Measurements from ENCODE around the gene SEMA6B. TPM values are rescaled to one million over a fixed set of nuclear protein-coding genes. Genes with fewer than 3 reads are reported as not detected.

The SEMA6B gene
- total and polyA plus RNA-seq, 12 donors = 3.4 to 27.9 (median 9.4) TPM

GRCh38 chr19:4499318-4499717 lies 60.2 kb downstream of the SEMA6B start:
- intact Hi-C loops (cut with DNase I) = no loop called here
- WGBS, 2 donors = 96% methylated on average over 23 of the region's 23 CpGs
- H3K4me1 ChIP-seq = no peaks in the 10 kb centered on the region

GRCh38 chr19:4498694-4499093 lies 60.8 kb downstream of the SEMA6B start:
- no peak overlapping the region for H3K27ac ChIP-seq
- peaks cover 0 to 100% (median 53%) of the 10 kb centered on the region in 9 donors for H3K36me3 ChIP-seq
- intact Hi-C loops (cut with DNase I) = no loop called here
- no peak for ATAC-seq
- H3K9me3 ChIP-seq = no peaks in the 10 kb centered on the region
- no peak for TF ChIP-seq CTCF (IDR thresholded peaks at IDR 0.05)
- no peaks in the 10 kb centered on the region for H3K27me3 ChIP-seq
- H3K4me1 ChIP-seq = no peaks in the 10 kb centered on the region
- 94 to 97% methylated on average over 12 of the region's 12 CpGs for WGBS, 2 donors
- no peak for DNase-seq
- no peak overlapping the region for H3K4me3 ChIP-seq

More at GRCh38 chr19:4499318-4499717, 60.2 kb downstream of the SEMA6B start:
- DNase-seq = no peak
- H3K27me3 ChIP-seq = no peaks in the 10 kb centered on the region
- H3K9me3 ChIP-seq = no peaks in the 10 kb centered on the region
- ATAC-seq = no peak
- TF ChIP-seq CTCF (IDR thresholded peaks at IDR 0.05) = no peak
- peaks cover 0 to 100% (median 52%) of the 10 kb centered on the region in 9 donors for H3K36me3 ChIP-seq
- H3K4me3 ChIP-seq = no peak overlapping the region
- H3K27ac ChIP-seq = no peak overlapping the region

- H3K4me3 ChIP-seq = no peak overlapping the region
- ATAC-seq = no peak
- H3K9me3 ChIP-seq = no peaks in the 10 kb centered on the region
- intact Hi-C loops (cut with DNase I) = no loop called here
- no peaks in the 10 kb centered on the region for H3K27me3 ChIP-seq
- no peak overlapping the region for H3K27ac ChIP-seq
- no peaks in the 10 kb centered on the region for H3K4me1 ChIP-seq
- peaks cover 0 to 97% (median 50%) of the 10 kb centered on the region in 9 donors for H3K36me3 ChIP-seq
- WGBS, 2 donors = 91% methylated on average over 25 of the region's 25 CpGs
- no peak for DNase-seq
- no peak for TF ChIP-seq CTCF (IDR thresholded peaks at IDR 0.05)
Measured at GRCh38 chr19:4497770-4498389, 61.6 kb downstream of the SEMA6B start.

GRCh38 chr19:4496304-4496703 lies 63.2 kb downstream of the SEMA6B start:
- WGBS, 2 donors = 89 to 90% methylated on average over 18 of the region's 18 CpGs
- intact Hi-C loops (cut with DNase I) = no loop called here

More at GRCh38 chr19:4496304-4496703, 63.2 kb downstream of the SEMA6B start:
- Histone ChIP-seq H3K36me3 (peaks cover 0 to 91% (median 51%) of the 10 kb centered on the region in 9 donors), H3K9me3 (no peaks in the 10 kb centered on the region), H3K27me3 (no peaks in the 10 kb centered on the region), H3K4me3 (no peak overlapping the region), H3K4me1 (no peaks in the 10 kb centered on the region), H3K27ac (no peak overlapping the region)
- TF ChIP-seq CTCF (IDR thresholded peaks at IDR 0.05) = no peak
- no peak for DNase-seq
- no peak for ATAC-seq

All from heart right ventricle (tissue), 16 donors.